Measurements from ENCODE around the gene CCND1. TPM values are rescaled to one million over a fixed set of nuclear protein-coding genes. Genes with fewer than 3 reads are reported as not detected.
"Not testable (repeated sequence)": the region's sequence is repeated elsewhere in the genome, so short reads cannot be mapped to it uniquely, and the experiment has no call there.

CCND1 gene
- total RNA-seq, 2 experiments from 2014 or later, result 0.68 TPM; not detected in 1

DNA sequence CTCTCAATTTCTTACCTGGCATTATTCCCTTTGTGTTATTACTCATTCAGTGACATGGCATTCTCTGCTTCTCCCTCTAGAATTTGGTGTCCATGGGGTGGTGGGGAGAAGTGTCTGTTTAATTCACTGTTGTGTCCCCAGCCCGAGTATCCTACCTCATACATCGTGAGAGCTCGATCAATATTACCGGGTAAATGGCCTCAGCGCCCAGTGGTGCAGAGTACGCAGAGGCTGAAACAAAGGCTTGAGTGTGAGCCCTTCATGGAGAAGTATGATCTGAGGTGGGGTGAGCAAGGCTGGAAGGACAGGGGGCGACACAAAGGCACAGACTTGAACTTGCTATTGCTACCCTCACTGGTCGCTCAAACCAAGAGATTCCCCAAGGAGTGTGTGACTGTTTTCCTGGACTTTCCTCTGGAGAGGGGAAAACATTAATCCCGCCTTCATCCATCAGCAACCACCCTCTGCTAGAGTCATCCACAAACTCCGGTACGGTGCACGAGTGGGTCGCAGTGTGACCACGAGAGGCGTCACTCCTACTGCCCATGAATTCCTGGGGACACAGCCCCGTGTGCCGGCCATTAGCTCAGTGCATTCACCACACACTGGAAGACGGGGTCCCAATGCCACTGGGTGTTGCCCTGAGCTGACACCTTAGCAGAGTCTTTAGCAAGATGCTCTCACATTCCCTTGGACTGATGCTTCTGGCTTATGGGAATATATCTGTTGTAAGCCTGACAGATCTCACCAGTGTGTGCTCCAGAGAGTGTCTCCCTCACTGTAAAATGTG is 35.0 kb upstream of the CCND1 start:
- no peak for ATAC-seq
- Mint-ChIP-seq H3K4me3 (no peak overlapping the region), H3K36me3 (ENCODE audit: low read depth) (no peaks in the 10 kb centered on the region), H3K27me3 (ENCODE audit: low read depth) (peaks cover 29% of the 10 kb centered on the region), H3K4me1 (ENCODE audit: low read depth) (no peaks in the 10 kb centered on the region), H3K9me3 (ENCODE audit: insufficient read depth) (no peaks in the 10 kb centered on the region), H3K27ac (no peak overlapping the region)
- DNase-seq, result no peak
- ChIA-PET POLR2A (no interaction called here), CTCF (no interaction called here)

DNA sequence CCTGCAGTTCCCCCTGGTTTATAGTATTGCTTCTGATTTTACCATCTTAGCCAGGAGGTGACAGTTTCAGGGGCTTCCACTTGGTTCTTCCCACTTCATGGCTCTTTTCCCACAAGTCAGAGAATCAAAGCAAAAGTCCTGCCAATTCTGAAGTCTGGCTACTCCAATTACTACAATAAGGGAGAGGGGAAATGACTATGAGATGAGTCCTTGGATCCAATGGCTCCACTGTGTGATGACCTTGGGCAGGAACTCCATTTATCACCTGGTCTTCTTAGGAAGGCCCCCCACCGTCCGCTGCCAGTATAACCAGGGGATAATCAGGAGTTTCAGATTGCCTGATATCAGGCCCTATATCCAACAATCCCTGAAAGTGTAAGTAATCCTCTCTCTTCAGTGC is 31.6 kb upstream of the CCND1 start:
- peaks cover 23% of the 10 kb centered on the region for H3K27me3 Mint-ChIP-seq (ENCODE audit: low read depth)
- CTCF ChIA-PET, result no interaction called here
- DNase-seq, result no peak
- H3K36me3 Mint-ChIP-seq (ENCODE audit: low read depth), result no peaks in the 10 kb centered on the region
- no peak overlapping the region for H3K4me3 Mint-ChIP-seq
- H3K4me1 Mint-ChIP-seq (ENCODE audit: low read depth), result no peaks in the 10 kb centered on the region
- no peak overlapping the region for H3K27ac Mint-ChIP-seq
- POLR2A ChIA-PET, result no interaction called here
- ATAC-seq, result no peak
- no peaks in the 10 kb centered on the region for H3K9me3 Mint-ChIP-seq (ENCODE audit: insufficient read depth)

DNA sequence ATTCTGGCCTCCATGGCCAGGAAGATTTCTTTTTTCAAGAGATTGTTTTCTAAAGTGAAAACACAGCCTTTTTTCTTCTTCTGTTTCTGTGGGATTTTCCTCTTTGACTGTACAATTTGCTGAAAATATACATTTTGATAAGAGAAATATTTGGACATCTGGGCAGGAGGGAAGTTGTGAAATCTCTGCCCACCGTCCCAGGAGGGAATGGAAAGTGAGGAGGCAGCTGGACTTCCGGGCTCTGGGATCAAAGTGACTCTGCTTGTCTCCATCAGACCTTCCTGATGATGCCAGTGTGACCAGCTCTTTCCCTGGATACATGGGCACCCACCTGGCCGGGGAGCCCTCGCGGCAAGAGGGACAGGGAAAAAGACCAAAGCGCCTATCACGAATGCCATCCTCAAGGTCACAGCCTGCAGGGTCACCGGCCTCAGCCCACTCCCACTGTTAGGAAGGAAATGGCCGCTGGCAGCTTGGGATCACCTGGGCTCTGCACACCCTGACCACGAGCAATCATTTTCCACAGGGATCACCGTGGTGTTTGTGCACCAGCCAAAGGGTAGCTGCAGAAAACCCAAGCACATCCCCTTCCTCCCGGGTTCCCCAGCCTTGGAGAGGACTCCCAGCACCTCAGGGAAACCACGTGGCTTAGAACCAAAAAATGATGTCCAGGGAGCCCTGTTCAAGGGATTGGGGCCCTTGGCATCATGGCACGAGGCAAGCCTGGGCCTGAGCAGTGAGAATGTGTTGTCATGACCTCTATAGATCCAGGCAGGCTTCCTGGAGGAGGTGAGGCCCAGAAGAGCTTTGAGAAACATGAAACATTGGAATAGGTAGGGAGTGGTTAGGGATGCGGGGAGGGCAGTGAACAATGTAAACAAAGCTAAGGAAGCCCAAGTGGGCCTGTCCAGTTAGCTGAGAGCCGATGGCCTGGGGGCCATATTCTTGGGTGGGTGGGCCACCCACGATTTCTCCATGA is 29.1 kb upstream of the CCND1 start:
- H3K27ac Mint-ChIP-seq, result no peak overlapping the region
- no peaks in the 10 kb centered on the region for H3K9me3 Mint-ChIP-seq (ENCODE audit: insufficient read depth)
- H3K4me1 Mint-ChIP-seq (ENCODE audit: low read depth), result no peaks in the 10 kb centered on the region
- ChIA-PET CTCF (no interaction called here), POLR2A (no interaction called here)
- ATAC-seq, result no peak
- DNase-seq, result no peak
- H3K36me3 Mint-ChIP-seq (ENCODE audit: low read depth), result no peaks in the 10 kb centered on the region
- peaks cover 19% of the 10 kb centered on the region for H3K27me3 Mint-ChIP-seq (ENCODE audit: low read depth)
- no peak overlapping the region for H3K4me3 Mint-ChIP-seq

DNA sequence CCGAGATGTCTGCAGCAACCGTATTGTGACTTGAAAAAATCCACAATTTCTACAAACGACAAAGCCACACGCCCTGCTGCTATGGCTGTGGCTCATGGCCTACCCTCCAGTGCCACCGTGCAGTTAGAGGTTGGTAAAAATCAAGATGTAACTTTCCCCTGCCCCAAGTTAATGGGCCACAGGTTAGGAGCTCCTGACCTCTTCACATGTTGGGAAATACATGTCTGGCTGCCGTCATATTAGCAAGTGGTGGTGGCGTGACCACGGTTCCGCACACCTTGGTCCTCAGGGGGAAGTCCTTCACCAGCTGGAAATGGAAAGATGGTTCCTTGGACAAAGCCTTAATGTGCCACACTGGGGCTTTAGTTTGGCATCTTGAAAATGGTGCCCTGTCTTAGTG is 27.4 kb upstream of the CCND1 start:
- no peak for DNase-seq
- H3K9me3 Mint-ChIP-seq (ENCODE audit: insufficient read depth), result no peaks in the 10 kb centered on the region
- H3K4me1 Mint-ChIP-seq (ENCODE audit: low read depth), result no peaks in the 10 kb centered on the region
- no peak for ATAC-seq
- no peaks in the 10 kb centered on the region for H3K36me3 Mint-ChIP-seq (ENCODE audit: low read depth)
- CTCF ChIA-PET, result no interaction called here
- POLR2A ChIA-PET, result no interaction called here
- no peak overlapping the region for H3K27ac Mint-ChIP-seq
- H3K4me3 Mint-ChIP-seq, result no peak overlapping the region
- H3K27me3 Mint-ChIP-seq (ENCODE audit: low read depth), result peaks cover 10% of the 10 kb centered on the region

DNA sequence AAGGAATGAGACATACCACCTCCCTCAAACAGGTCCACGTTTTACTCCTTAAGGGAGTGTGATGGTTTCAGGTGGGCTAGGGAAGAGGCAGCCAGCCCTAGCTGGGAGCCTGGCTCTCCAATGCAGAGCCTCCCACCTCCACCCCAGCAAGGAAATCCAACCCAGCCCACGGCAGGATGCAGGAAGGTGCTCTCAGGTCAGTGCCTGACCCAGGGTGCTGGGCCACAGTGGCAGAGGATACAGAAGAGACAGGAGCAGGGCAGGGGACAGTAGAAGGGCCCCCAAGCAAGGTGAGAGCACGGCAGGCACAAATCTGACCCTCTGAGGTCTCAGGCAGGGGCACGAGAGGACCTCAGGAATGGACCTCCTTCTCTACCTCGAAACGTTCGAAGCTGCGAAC is 26.9 kb upstream of the CCND1 start:
- Mint-ChIP-seq H3K36me3 (ENCODE audit: low read depth) (no peaks in the 10 kb centered on the region), H3K27ac (no peak overlapping the region), H3K4me1 (ENCODE audit: low read depth) (no peaks in the 10 kb centered on the region), H3K9me3 (ENCODE audit: insufficient read depth) (no peaks in the 10 kb centered on the region), H3K27me3 (ENCODE audit: low read depth) (peaks cover 8% of the 10 kb centered on the region), H3K4me3 (no peak overlapping the region)
- no peak for ATAC-seq
- DNase-seq, result no peak
- ChIA-PET POLR2A (no interaction called here), CTCF (no interaction called here)

DNA sequence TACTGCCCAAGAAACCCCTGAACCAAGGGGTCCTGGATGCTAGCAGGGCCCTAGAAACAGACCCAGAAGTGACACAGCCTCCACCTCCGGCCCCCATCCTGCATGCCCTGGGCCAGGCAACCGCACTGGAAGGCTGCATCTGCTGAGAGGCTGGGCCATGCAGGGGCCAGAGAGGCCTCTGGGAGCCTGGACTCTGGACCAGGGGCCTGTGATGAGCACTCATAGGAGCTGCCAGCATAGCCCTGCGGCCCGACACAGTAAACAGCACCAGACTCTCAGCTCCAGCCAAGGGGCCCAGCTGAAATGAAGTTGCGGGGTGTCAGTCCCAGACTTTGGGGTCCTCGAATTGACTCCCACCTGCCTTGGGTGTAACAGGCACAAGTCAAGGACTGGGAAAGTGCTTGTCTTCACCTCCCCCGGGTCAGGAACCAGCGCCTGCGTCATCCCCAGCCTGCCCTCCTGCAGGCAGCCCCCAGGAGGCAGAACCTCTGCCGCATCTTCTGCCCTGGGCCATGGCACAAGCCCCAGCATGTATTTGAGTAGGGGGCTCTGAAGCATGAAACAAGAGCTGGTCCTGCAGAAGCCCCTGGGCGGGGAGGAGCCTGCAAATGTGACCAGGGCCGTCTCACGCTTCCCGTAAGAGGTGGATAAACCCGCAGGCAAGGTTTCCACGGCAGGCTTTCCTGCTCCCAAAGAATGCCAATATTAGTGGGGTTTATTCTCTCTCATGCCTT is 25.2 kb upstream of the CCND1 start:
- no peaks in the 10 kb centered on the region for H3K4me1 Mint-ChIP-seq (ENCODE audit: low read depth)
- CTCF ChIA-PET, result no interaction called here

DNA sequence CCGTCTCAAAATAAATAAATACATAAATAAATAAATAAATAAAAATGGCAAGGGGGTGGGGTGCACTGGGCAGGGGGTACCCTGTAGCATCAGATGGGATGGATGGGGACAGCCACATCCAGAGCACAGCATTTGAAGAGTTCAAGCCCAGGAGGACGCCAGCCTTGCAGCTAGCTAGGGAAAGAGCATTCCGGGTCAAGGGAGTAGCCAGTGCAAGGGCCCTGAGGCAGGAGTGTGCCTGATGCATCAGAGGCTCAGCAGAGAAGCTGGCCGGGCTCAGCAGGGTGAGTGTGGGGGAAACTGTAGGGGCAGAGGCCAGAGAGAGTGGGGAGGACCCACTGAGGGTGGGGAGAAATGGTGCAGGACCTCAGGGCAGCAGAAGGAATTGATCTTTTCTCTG is 23.7 kb upstream of the CCND1 start:
- ChIA-PET CTCF (no interaction called here), POLR2A (no interaction called here)
- Mint-ChIP-seq H3K9me3 (ENCODE audit: insufficient read depth) (no peaks in the 10 kb centered on the region), H3K4me1 (ENCODE audit: low read depth) (no peaks in the 10 kb centered on the region), H3K27ac (no peak overlapping the region), H3K27me3 (ENCODE audit: low read depth) (no peaks in the 10 kb centered on the region), H3K36me3 (ENCODE audit: low read depth) (no peaks in the 10 kb centered on the region), H3K4me3 (no peak overlapping the region)
- no peak for DNase-seq
- no peak for ATAC-seq

More for the DNA sequence above, 25.2 kb upstream of the CCND1 start:
- Mint-ChIP-seq H3K9me3 (ENCODE audit: insufficient read depth) (no peaks in the 10 kb centered on the region), H3K27me3 (ENCODE audit: low read depth) (peaks cover 3% of the 10 kb centered on the region), H3K27ac (no peak overlapping the region), H3K4me3 (no peak overlapping the region), H3K36me3 (ENCODE audit: low read depth) (no peaks in the 10 kb centered on the region)
- DNase-seq, result no peak
- POLR2A ChIA-PET, result no interaction called here
- ATAC-seq, result no peak

DNA sequence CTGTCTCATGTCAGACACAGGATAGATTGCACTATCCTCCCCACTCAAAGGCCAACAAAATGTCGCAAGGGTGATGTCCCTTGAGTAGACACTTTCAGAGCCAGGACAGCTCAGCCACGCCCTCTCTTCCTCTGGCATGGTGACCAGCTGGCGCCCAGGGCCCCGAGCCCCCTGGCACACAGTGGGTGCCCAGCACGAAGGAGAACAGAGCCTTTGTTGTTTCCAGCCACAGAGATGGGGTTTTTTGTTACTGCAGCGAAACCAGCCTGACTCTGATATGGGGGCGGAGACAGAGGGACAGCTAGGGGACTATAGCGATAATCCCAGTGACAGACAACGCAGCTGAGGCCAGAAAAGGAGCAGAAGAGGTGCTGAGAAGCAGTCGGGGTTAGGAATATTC is 23.3 kb upstream of the CCND1 start:
- Mint-ChIP-seq H3K4me1 (ENCODE audit: low read depth) (no peaks in the 10 kb centered on the region), H3K36me3 (ENCODE audit: low read depth) (no peaks in the 10 kb centered on the region), H3K27ac (no peak overlapping the region), H3K4me3 (no peak overlapping the region), H3K27me3 (ENCODE audit: low read depth) (no peaks in the 10 kb centered on the region), H3K9me3 (ENCODE audit: insufficient read depth) (no peaks in the 10 kb centered on the region)
- ChIA-PET CTCF (no interaction called here), POLR2A (no interaction called here)
- DNase-seq (no peak), ATAC-seq (no peak)

DNA sequence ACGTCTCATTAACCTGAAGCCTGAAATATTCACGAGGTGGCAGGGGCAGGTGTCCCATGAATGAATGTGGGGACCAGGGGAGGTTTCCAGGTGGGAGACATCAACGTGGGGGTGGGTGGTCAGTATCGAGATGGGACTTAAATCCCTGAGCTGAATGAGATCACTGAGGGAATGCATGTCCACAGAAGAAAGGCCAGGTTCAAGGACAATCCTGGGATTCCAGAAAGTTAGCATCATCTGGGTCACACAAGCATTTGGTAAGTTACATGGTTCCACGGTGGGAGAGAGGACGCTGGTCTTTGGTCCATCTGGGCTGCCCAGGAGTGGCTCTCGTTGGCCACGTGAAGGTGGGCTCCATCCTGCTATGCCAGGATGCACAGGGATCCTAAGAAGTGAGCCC is 22.7 kb upstream of the CCND1 start:
- Mint-ChIP-seq H3K27me3 (ENCODE audit: low read depth) (no peaks in the 10 kb centered on the region), H3K36me3 (ENCODE audit: low read depth) (no peaks in the 10 kb centered on the region), H3K4me1 (ENCODE audit: low read depth) (no peaks in the 10 kb centered on the region), H3K27ac (no peak overlapping the region), H3K4me3 (no peak overlapping the region), H3K9me3 (ENCODE audit: insufficient read depth) (no peaks in the 10 kb centered on the region)
- DNase-seq (no peak), ATAC-seq (no peak)
- CTCF ChIA-PET, result no interaction called here
- POLR2A ChIA-PET, result no interaction called here

DNA sequence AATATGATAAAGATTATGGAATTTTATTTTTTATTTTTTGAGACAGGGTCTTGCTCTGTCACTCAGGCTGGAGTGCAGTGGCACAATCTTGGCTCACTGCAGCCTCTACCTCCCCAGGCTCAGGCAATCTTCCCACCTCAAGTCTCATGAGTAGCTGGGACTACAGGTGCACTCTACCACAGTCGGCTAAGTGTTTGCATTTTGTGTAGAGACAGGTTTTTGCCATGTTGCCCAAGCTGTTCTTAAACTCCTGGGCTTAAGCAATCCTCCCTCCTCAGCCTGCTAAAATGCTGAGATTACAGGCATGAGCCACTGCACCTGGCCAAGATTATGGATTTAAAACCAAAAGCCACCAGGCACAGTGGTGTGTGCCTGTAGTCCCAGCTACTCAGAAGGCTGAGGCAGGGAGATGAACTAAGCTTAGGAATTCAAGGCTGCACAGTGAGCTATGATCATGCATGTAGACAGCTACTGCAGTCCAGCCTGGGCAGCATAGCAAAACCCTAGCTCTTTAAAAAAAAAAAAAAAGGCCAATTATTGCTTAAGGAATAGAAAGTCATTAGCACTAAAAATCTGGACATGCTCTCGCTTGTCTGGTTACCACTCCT is 20.2 kb upstream of the CCND1 start:
- DNase-seq, result no peak
- peaks cover 11% of the 10 kb centered on the region for H3K27me3 Mint-ChIP-seq (ENCODE audit: low read depth)
- no peaks in the 10 kb centered on the region for H3K4me1 Mint-ChIP-seq (ENCODE audit: low read depth)
- CTCF ChIA-PET, result no interaction called here
- H3K9me3 Mint-ChIP-seq (ENCODE audit: insufficient read depth), result no peaks in the 10 kb centered on the region
- H3K27ac Mint-ChIP-seq, result no peak overlapping the region
- no peak for ATAC-seq
- H3K4me3 Mint-ChIP-seq, result no peak overlapping the region
- POLR2A ChIA-PET, result interaction anchor here (0.6 kb wide), 1 partner anchor 54 kb away, joined by 3 read pairs; the partner anchor contains the start of gene LTO1
- no peaks in the 10 kb centered on the region for H3K36me3 Mint-ChIP-seq (ENCODE audit: low read depth)

DNA sequence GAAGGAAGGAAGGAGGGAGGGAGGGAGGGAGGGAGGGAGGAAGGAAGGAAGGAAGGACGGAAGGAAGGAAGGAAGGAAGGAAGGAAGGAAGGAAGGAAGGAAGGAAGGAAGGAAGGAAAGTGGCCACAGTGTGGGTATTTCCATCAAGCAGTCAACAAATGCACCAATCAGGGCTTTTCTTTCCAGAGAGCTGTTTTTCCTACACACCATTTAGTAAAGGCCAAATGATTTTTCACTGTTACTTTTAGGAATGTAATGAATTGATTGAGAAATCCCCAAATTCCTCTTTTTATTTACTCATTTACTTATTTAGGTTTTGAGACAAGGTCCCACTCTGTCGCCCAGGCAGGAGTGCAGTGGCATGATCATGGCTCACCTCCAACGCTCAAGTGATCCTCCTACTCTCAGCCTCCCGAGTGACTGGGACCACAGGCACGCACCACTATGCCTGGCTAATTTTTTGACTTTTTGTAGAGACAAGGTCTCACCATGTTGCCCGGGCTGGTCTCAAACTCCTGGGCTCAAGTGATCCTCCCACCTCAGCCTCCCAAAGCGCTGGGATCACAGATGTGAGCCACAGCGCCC is 18.8 kb upstream of the CCND1 start:
- H3K27ac Mint-ChIP-seq; CTCF ChIA-PET; H3K36me3 Mint-ChIP-seq (ENCODE audit: low read depth); H3K9me3 Mint-ChIP-seq (ENCODE audit: insufficient read depth); DNase-seq; ATAC-seq; H3K4me3 Mint-ChIP-seq; H3K4me1 Mint-ChIP-seq (ENCODE audit: low read depth); POLR2A ChIA-PET: not testable (repeated sequence)
- peaks cover 16% of the 10 kb centered on the region for H3K27me3 Mint-ChIP-seq (ENCODE audit: low read depth)
